MCF 10A (cell line): ENCODE data around the gene BMP6. TPM values are rescaled to one million over a fixed set of nuclear protein-coding genes. Genes with fewer than 3 reads are reported as not detected.

Source experiments
- BruUV-seq: library from RNA; stranded (reverse); fragments of 400-500 nt; replicated peaks from 2 replicates; lab custom pipeline; 2021; lab: Mats Ljungman, UMichigan
- CTCF ChIA-PET: fragments of 300-600 bp; sonication (Branson Sonifier 250); formaldehyde crosslinking; extraction: SDS; loops from one replicate; lab custom pipeline; 2021; ENCODE audit warnings: antibody characterized with exemption, inconsistent platforms; lab: Yijun Ruan, JAX
- POLR2A ChIA-PET: fragments of 300-600, 350-650 bp; sonication (Branson Sonifier 250); formaldehyde crosslinking; extraction: SDS; loops from one replicate; lab custom pipeline; 2020; ENCODE audit warnings: antibody characterized with exemption, inconsistent platforms; lab: Yijun Ruan, JAX
- DNase-seq: peaks from one replicate; pipeline ENCODE4 v3.0.0-alpha.2; 2018; ENCODE audit not compliant: unreplicated experiment
- H3K27ac Mint-ChIP-seq: one replicate; pipeline ENCODE4 v1.8.0; 2022; ENCODE audit warnings: mild to moderate bottlenecking, low read depth, mixed read lengths; ENCODE audit not compliant: unreplicated experiment
- H3K27me3 Mint-ChIP-seq: one replicate; pipeline ENCODE4 v1.8.0; 2022; ENCODE audit warnings: mixed read lengths; ENCODE audit not compliant: insufficient read depth, unreplicated experiment
- H3K36me3 Mint-ChIP-seq: one replicate; pipeline ENCODE4 v1.8.0; 2022; ENCODE audit warnings: mild to moderate bottlenecking, moderate library complexity, mixed read lengths; ENCODE audit not compliant: insufficient read depth, unreplicated experiment
- H3K4me1 Mint-ChIP-seq: one replicate; pipeline ENCODE4 v1.8.0; 2022; ENCODE audit warnings: mixed read lengths; ENCODE audit not compliant: insufficient read depth, unreplicated experiment
- H3K4me3 Mint-ChIP-seq: one replicate; pipeline ENCODE4 v1.8.0; 2022; ENCODE audit warnings: mild to moderate bottlenecking, moderate library complexity, mixed read lengths; ENCODE audit not compliant: unreplicated experiment
- H3K9me3 Mint-ChIP-seq: one replicate; pipeline ENCODE4 v1.8.0; 2022; ENCODE audit warnings: mixed read lengths; ENCODE audit not compliant: unreplicated experiment
- CTCF ChIP-seq: fragments of 200-600 bp; IDR thresholded peaks from one replicate; pipeline ENCODE4 v1.8.0; 2022; ENCODE audit warnings: antibody characterized with exemption, mild to moderate bottlenecking; ENCODE audit not compliant: unreplicated experiment
- intact Hi-C: fragments of 100-400 bp; cut with micrococcal nuclease; formaldehyde crosslinking; loops from 2 replicates; pipeline ENCODE4 v1.14.1; 2022
- total RNA-seq: library from RNA; stranded (reverse); gene quantifications from 2 replicates; pipeline ENCODE4 v1.2.3, GENCODE V29; 2022

The BMP6 gene
- total RNA-seq, 1 experiment from 2014 or later = 0.12 TPM

- Mint-ChIP-seq H3K4me1 (no peaks in the 10 kb centered on the region), H3K36me3 (peaks cover 6% of the 10 kb centered on the region), H3K4me3 (no peak overlapping the region), H3K27ac (no peak overlapping the region), H3K27me3 (peaks cover 14% of the 10 kb centered on the region), H3K9me3 (no peaks in the 10 kb centered on the region)
- no peak for DNase-seq
- CTCF ChIA-PET = interaction anchor here (0.7 to 1.7 kb wide), 4 partner anchors 9 to 500 kb away, joined by 3 to 6 read pairs (median 4); no protein-coding TSS in a partner anchor
- POLR2A ChIA-PET = interaction anchor here (2.3 kb wide), 1 partner anchor 21 kb away, joined by 5 read pairs; no protein-coding TSS in a partner anchor
- BruUV-seq = no TSS peak
- no peak for TF ChIP-seq CTCF
- intact Hi-C loops = no loop called here
These were observed 6.5 kb upstream of the BMP6 start for GRCh38 chr6:7719364-7719850.

GRCh38 chr6:7720346-7720745, 5.6 kb upstream of the BMP6 start:
- ChIA-PET POLR2A (interaction anchor here (1.7 kb wide), 1 partner anchor 102 kb away, joined by 5 read pairs; no protein-coding TSS in a partner anchor), CTCF (interaction anchor here (1.0 to 4.1 kb wide), 3 partner anchors 65 to 338 kb away, joined by 3 to 41 read pairs (median 24); no protein-coding TSS in a partner anchor)
- no peak overlapping the region for H3K27ac Mint-ChIP-seq
- no peak for TF ChIP-seq CTCF
- no peaks in the 10 kb centered on the region for H3K4me1 Mint-ChIP-seq
- no peaks in the 10 kb centered on the region for H3K36me3 Mint-ChIP-seq
- intact Hi-C loops = loop anchor here (5.0 kb wide), 1 partner anchor 103 kb away; no protein-coding TSS in a partner anchor
- H3K9me3 Mint-ChIP-seq = no peaks in the 10 kb centered on the region
- peaks cover 24% of the 10 kb centered on the region for H3K27me3 Mint-ChIP-seq
- no peak overlapping the region for H3K4me3 Mint-ChIP-seq
- BruUV-seq = no TSS peak
- DNase-seq = no peak

- H3K9me3 Mint-ChIP-seq = no peaks in the 10 kb centered on the region
- peaks cover 37% of the 10 kb centered on the region for H3K27me3 Mint-ChIP-seq
- peak; percentile 35 for TF ChIP-seq CTCF
- peaks cover 4% of the 10 kb centered on the region for H3K36me3 Mint-ChIP-seq
- POLR2A ChIA-PET = interaction anchor here (0.7 to 1.8 kb wide), 6 partner anchors 23 to 305 kb away, joined by 3 to 6 read pairs (median 4); no protein-coding TSS in a partner anchor
- no TSS peak for BruUV-seq
- peak; percentile 46 for DNase-seq
- intact Hi-C loops = loop anchor here (1.0 to 5.0 kb wide), 4 partner anchors 104 to 498 kb away; partner anchors contain the start of gene TXNDC5
- H3K4me3 Mint-ChIP-seq = no peak overlapping the region
- CTCF ChIA-PET = interaction anchor here (0.7 to 4.1 kb wide), 17 partner anchors 11 to 443 kb away, joined by 3 to 41 read pairs (median 6); partner anchors contain the start of gene TXNDC5
- H3K27ac Mint-ChIP-seq = no peak overlapping the region
- no peaks in the 10 kb centered on the region for H3K4me1 Mint-ChIP-seq
These were observed 4.2 kb upstream of the BMP6 start for GRCh38 chr6:7721649-7722048.

GRCh38 chr6:7723041-7723447, 2.9 kb upstream of the BMP6 start:
- no peaks in the 10 kb centered on the region for H3K4me1 Mint-ChIP-seq
- peaks cover 44% of the 10 kb centered on the region for H3K27me3 Mint-ChIP-seq
- ChIA-PET CTCF (interaction anchor here (0.5 to 4.1 kb wide), 27 partner anchors 14 to 1535 kb away, joined by 3 to 41 read pairs (median 4); partner anchors contain the start of gene TXNDC5), POLR2A (interaction anchor here (0.6 to 1.8 kb wide), 5 partner anchors 31 to 187 kb away, joined by 3 to 4 read pairs (median 4); no protein-coding TSS in a partner anchor)
- no TSS peak for BruUV-seq
- no peak overlapping the region for H3K27ac Mint-ChIP-seq
- H3K36me3 Mint-ChIP-seq = peaks cover 4% of the 10 kb centered on the region
- peak; percentile 38 for TF ChIP-seq CTCF
- no peaks in the 10 kb centered on the region for H3K9me3 Mint-ChIP-seq
- intact Hi-C loops = loop anchor here (1.0 to 5.0 kb wide), 4 partner anchors 106 to 283 kb away; partner anchors contain the start of gene TXNDC5
- no peak overlapping the region for H3K4me3 Mint-ChIP-seq
- peak; percentile 74 for DNase-seq
